Measurements from ENCODE around the gene OXTR.
A peak's percentile ranks its signal among the peaks of the same experiment; 100 is the strongest.

The OXTR gene

GRCh38 chr3:8732413-8732812 is 37.0 kb downstream of the OXTR start:
- Histone ChIP-seq H3K4me1 (ENCODE audit: control insufficient read depth, low read depth, low read length) (peaks cover 5% of the 10 kb centered on the region), H3K23ac (ENCODE audit: low read length) (no peak overlapping the region), H3K4me3 (ENCODE audit: low read length) (no peak overlapping the region), H2BK15ac (replicated peaks; ENCODE audit: low read depth) (no peak overlapping the region), H3K4ac (ENCODE audit: low read depth, low read length) (no peak overlapping the region), H2AK5ac (ENCODE audit: low read length) (no peak overlapping the region), H3K9ac (ENCODE audit: low read length) (peak overlapping the region; percentile 43), H2BK5ac (ENCODE audit: low read length) (no peak overlapping the region), H3K79me2 (ENCODE audit: control insufficient read depth, insufficient read depth, low read length) (no peaks in the 10 kb centered on the region), H3K18ac (ENCODE audit: low read length) (no peak overlapping the region), H3K79me1 (ENCODE audit: low read length) (no peaks in the 10 kb centered on the region), H3K4me2 (ENCODE audit: low read length) (no peak overlapping the region), H3K36me3 (ENCODE audit: control insufficient read depth, insufficient read depth, low read length) (no peaks in the 10 kb centered on the region), H4K8ac (ENCODE audit: low read depth, low read length) (no peak overlapping the region), H2BK120ac (ENCODE audit: low read depth, low read length) (no peak overlapping the region), H4K5ac (ENCODE audit: low read length) (no peak overlapping the region), H3K27me3 (ENCODE audit: insufficient read depth, low read length, poor library complexity) (no peaks in the 10 kb centered on the region), H3K56ac (ENCODE audit: low read length) (peak overlapping the region; percentile 64), H3K27ac (ENCODE audit: low read depth, low read length) (no peak overlapping the region)
- peak; percentile 80 for DNase-seq
- no CpG with 5 or more reads among the region's 4 CpGs for WGBS (ENCODE audit: extremely low coverage, insufficient coverage, low lambda C conversion rate)

GRCh38 chr3:8730656-8731055 is 38.8 kb downstream of the OXTR start:
- Histone ChIP-seq H3K9ac (ENCODE audit: low read length) (no peak overlapping the region), H3K23ac (ENCODE audit: low read length) (no peak overlapping the region), H3K18ac (ENCODE audit: low read length) (no peak overlapping the region), H3K4me2 (ENCODE audit: low read length) (no peak overlapping the region), H3K79me2 (ENCODE audit: control insufficient read depth, insufficient read depth, low read length) (no peaks in the 10 kb centered on the region), H2BK120ac (ENCODE audit: low read depth, low read length) (no peak overlapping the region), H3K4me3 (ENCODE audit: low read length) (no peak overlapping the region), H3K56ac (ENCODE audit: low read length) (no peak overlapping the region), H4K5ac (ENCODE audit: low read length) (no peak overlapping the region), H2BK5ac (ENCODE audit: low read length) (no peak overlapping the region), H3K27ac (ENCODE audit: low read depth, low read length) (no peak overlapping the region), H3K36me3 (ENCODE audit: control insufficient read depth, insufficient read depth, low read length) (no peaks in the 10 kb centered on the region), H3K4me1 (ENCODE audit: control insufficient read depth, low read depth, low read length) (peaks cover 5% of the 10 kb centered on the region), H3K27me3 (ENCODE audit: insufficient read depth, low read length, poor library complexity) (no peaks in the 10 kb centered on the region), H2AK5ac (ENCODE audit: low read length) (no peak overlapping the region), H4K8ac (ENCODE audit: low read depth, low read length) (no peak overlapping the region), H3K4ac (ENCODE audit: low read depth, low read length) (no peak overlapping the region), H2BK15ac (replicated peaks; ENCODE audit: low read depth) (no peak overlapping the region), H3K79me1 (ENCODE audit: low read length) (no peaks in the 10 kb centered on the region)
- no CpG with 5 or more reads among the region's 3 CpGs for WGBS (ENCODE audit: extremely low coverage, insufficient coverage, low lambda C conversion rate)
- DNase-seq, result no peak

GRCh38 chr3:8729479-8729878 is 39.9 kb downstream of the OXTR start:
- Histone ChIP-seq H3K56ac (ENCODE audit: low read length) (no peak overlapping the region), H2BK120ac (ENCODE audit: low read depth, low read length) (no peak overlapping the region)
- no CpG with 5 or more reads among the region's 3 CpGs for WGBS (ENCODE audit: extremely low coverage, insufficient coverage, low lambda C conversion rate)

GRCh38 chr3:8727605-8728512 is 41.6 kb downstream of the OXTR start:
- no peaks in the 10 kb centered on the region for H3K36me3 ChIP-seq (ENCODE audit: control insufficient read depth, insufficient read depth, low read length)
- H2BK5ac ChIP-seq (ENCODE audit: low read length), result no peak overlapping the region
- H3K79me2 ChIP-seq (ENCODE audit: control insufficient read depth, insufficient read depth, low read length), result no peaks in the 10 kb centered on the region
- no peaks in the 10 kb centered on the region for H3K79me1 ChIP-seq (ENCODE audit: low read length)
- no peak overlapping the region for H3K56ac ChIP-seq (ENCODE audit: low read length)
- no peak overlapping the region for H3K27ac ChIP-seq (ENCODE audit: low read depth, low read length)
- H3K4me1 ChIP-seq (ENCODE audit: control insufficient read depth, low read depth, low read length), result peaks cover 9% of the 10 kb centered on the region
- no peak overlapping the region for H3K9ac ChIP-seq (ENCODE audit: low read length)
- H4K8ac ChIP-seq (ENCODE audit: low read depth, low read length), result no peak overlapping the region
- no peak overlapping the region for H2BK120ac ChIP-seq (ENCODE audit: low read depth, low read length)
- H3K23ac ChIP-seq (ENCODE audit: low read length), result no peak overlapping the region
- H4K5ac ChIP-seq (ENCODE audit: low read length), result no peak overlapping the region
- H3K4me3 ChIP-seq (ENCODE audit: low read length), result no peak overlapping the region
- no CpG with 5 or more reads among the region's 9 CpGs for WGBS (ENCODE audit: extremely low coverage, insufficient coverage, low lambda C conversion rate)
- no peaks in the 10 kb centered on the region for H3K27me3 ChIP-seq (ENCODE audit: insufficient read depth, low read length, poor library complexity)
- H3K4me2 ChIP-seq (ENCODE audit: low read length), result no peak overlapping the region
- no peak overlapping the region for H3K18ac ChIP-seq (ENCODE audit: low read length)
- DNase-seq, result no peak
- no peak overlapping the region for H2AK5ac ChIP-seq (ENCODE audit: low read length)
- H3K4ac ChIP-seq (ENCODE audit: low read depth, low read length), result no peak overlapping the region
- H2BK15ac ChIP-seq (replicated peaks; ENCODE audit: low read depth), result no peak overlapping the region

More at GRCh38 chr3:8729479-8729878, 39.9 kb downstream of the OXTR start:
- Histone ChIP-seq H3K4me1 (ENCODE audit: control insufficient read depth, low read depth, low read length) (peaks cover 5% of the 10 kb centered on the region), H3K23ac (ENCODE audit: low read length) (no peak overlapping the region), H3K4me2 (ENCODE audit: low read length) (no peak overlapping the region), H4K8ac (ENCODE audit: low read depth, low read length) (no peak overlapping the region), H3K79me1 (ENCODE audit: low read length) (no peaks in the 10 kb centered on the region), H3K36me3 (ENCODE audit: control insufficient read depth, insufficient read depth, low read length) (no peaks in the 10 kb centered on the region), H2BK5ac (ENCODE audit: low read length) (no peak overlapping the region), H3K27me3 (ENCODE audit: insufficient read depth, low read length, poor library complexity) (no peaks in the 10 kb centered on the region), H3K4ac (ENCODE audit: low read depth, low read length) (no peak overlapping the region), H3K4me3 (ENCODE audit: low read length) (no peak overlapping the region), H2BK15ac (replicated peaks; ENCODE audit: low read depth) (no peak overlapping the region), H3K79me2 (ENCODE audit: control insufficient read depth, insufficient read depth, low read length) (no peaks in the 10 kb centered on the region), H3K27ac (ENCODE audit: low read depth, low read length) (no peak overlapping the region), H3K9ac (ENCODE audit: low read length) (no peak overlapping the region), H2AK5ac (ENCODE audit: low read length) (no peak overlapping the region), H3K18ac (ENCODE audit: low read length) (no peak overlapping the region), H4K5ac (ENCODE audit: low read length) (no peak overlapping the region)
- no peak for DNase-seq

GRCh38 chr3:8724108-8724752 is 45.2 kb downstream of the OXTR start:
- no peak for DNase-seq
- H2BK120ac ChIP-seq (ENCODE audit: low read depth, low read length), result no peak overlapping the region
- no peak overlapping the region for H2BK15ac ChIP-seq (replicated peaks; ENCODE audit: low read depth)
- no peak overlapping the region for H3K23ac ChIP-seq (ENCODE audit: low read length)
- H2AK5ac ChIP-seq (ENCODE audit: low read length), result no peak overlapping the region
- no peak overlapping the region for H3K4me3 ChIP-seq (ENCODE audit: low read length)
- no peak overlapping the region for H3K4me2 ChIP-seq (ENCODE audit: low read length)
- H3K27me3 ChIP-seq (ENCODE audit: insufficient read depth, low read length, poor library complexity), result no peaks in the 10 kb centered on the region
- H3K4ac ChIP-seq (ENCODE audit: low read depth, low read length), result no peak overlapping the region
- H4K8ac ChIP-seq (ENCODE audit: low read depth, low read length), result no peak overlapping the region
- H3K18ac ChIP-seq (ENCODE audit: low read length), result peak overlapping the region; percentile 24
- H3K4me1 ChIP-seq (ENCODE audit: control insufficient read depth, low read depth, low read length), result peaks cover 4% of the 10 kb centered on the region
- H4K5ac ChIP-seq (ENCODE audit: low read length), result no peak overlapping the region
- H3K9ac ChIP-seq (ENCODE audit: low read length), result no peak overlapping the region
- no peaks in the 10 kb centered on the region for H3K79me2 ChIP-seq (ENCODE audit: control insufficient read depth, insufficient read depth, low read length)
- no peak overlapping the region for H3K27ac ChIP-seq (ENCODE audit: low read depth, low read length)
- no peaks in the 10 kb centered on the region for H3K36me3 ChIP-seq (ENCODE audit: control insufficient read depth, insufficient read depth, low read length)
- no CpG with 5 or more reads among the region's 3 CpGs for WGBS (ENCODE audit: extremely low coverage, insufficient coverage, low lambda C conversion rate)
- no peaks in the 10 kb centered on the region for H3K79me1 ChIP-seq (ENCODE audit: low read length)
- no peak overlapping the region for H2BK5ac ChIP-seq (ENCODE audit: low read length)
- no peak overlapping the region for H3K56ac ChIP-seq (ENCODE audit: low read length)

All from mesendoderm (in vitro differentiated cells).